Motor neuron (in vitro differentiated cells): Measurements from ENCODE around the gene FLT4. TPM values are rescaled to one million over a fixed set of nuclear protein-coding genes. Genes with fewer than 3 reads are reported as not detected.
A peak's percentile ranks its signal among the peaks of the same experiment; 100 is the strongest.
"Not testable (repeated sequence)": the region's sequence is repeated elsewhere in the genome, so short reads cannot be mapped to it uniquely, and the experiment has no call there.

Experiments
- ATAC-seq, 8 experiments: fragments of 200-7000 bp; cut with Tn5 transposase; replicated peaks in 6 of 8; 2 replicates each; pipeline ENCODE4 v1.8.0; 2021; ENCODE audit warnings: mild to moderate bottlenecking in 8 of 8, moderate library complexity in 8 of 8
- H3K27ac ChIP-seq, 2 donors: fragments of 250-450 bp; sonication (Bioruptor Pico); 2 replicates each; pipeline ENCODE4 v1.9.0; 2021; ENCODE audit warnings: antibody characterized with exemption in 2 of 2, mild to moderate bottlenecking in 2 of 2, moderate library complexity in 1 of 2
- H3K4me1 ChIP-seq, 2 donors: fragments of 250-450 bp; sonication (Bioruptor Pico); replicated peaks in 1 of 2; 2 replicates each; pipeline ENCODE4 v1.6.1; 2021; ENCODE audit warnings: antibody characterized with exemption in 2 of 2, mild to moderate bottlenecking in 2 of 2, moderate library complexity in 1 of 2
- H3K4me3 ChIP-seq, 5 donors: fragments of 250-450 bp; sonication (Bioruptor Pico); 2 replicates each; pipeline ENCODE4 v1.9.0; 2021; ENCODE audit warnings: antibody characterized with exemption in 5 of 5, mild to moderate bottlenecking in 5 of 5, moderate library complexity in 4 of 5
- WGBS, 10 experiments: fragments of 450-650 bp; shearing (Covaris generic); methylation state at CpG; one replicate each; pipeline ENCODE4 v1.0.0; 2022; 5-methylcytosine and 5-hydroxymethylcytosine counted together
- in situ Hi-C, 9 experiments: fragments of 400-800 bp; cut with MboI; loops; one replicate each; pipeline ENCODE4 v1.15.0; 2021; ENCODE audit warnings: low sequenced_read_pairs in 9 of 9, low pct_unique_long_range_greater_than_20kb in 2 of 9; ENCODE audit not compliant: unreplicated experiment in 9 of 9
- total RNA-seq, 8 experiments: library from RNA; unstranded; fragments of 300-600 nt; gene quantifications; 2 replicates each; pipeline versions ENCODE4 v1.2.3 to v1.2.4, GENCODE V29; 2022

The FLT4 gene
- total RNA-seq, 8 experiments from 2014 or later = 0.14 to 4.4 (median 1.2) TPM

DNA sequence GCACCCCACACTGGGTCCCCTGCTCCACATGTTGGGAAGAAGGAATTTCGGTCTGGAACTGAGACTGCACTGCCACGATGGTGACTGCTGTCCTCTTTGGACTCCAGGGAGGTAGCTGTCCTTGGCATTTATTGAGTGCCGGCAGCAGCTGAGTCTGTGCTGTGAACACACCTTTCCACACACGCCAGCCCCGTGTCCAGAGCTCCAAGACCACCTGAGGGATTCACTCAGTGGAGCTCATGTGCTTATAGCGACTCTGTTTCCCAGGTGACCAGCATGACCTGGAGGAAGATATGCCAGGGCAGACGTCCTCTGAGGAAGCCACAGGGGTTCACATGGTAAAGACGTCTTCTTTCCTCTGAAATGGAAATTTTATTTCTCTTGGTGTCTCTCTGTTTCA, 33.2 kb upstream of the FLT4 start:
- WGBS, 10 experiments = 0 to 80% (median 29%) methylated on average over 1 to 3 of the region's 8 CpGs; no CpG with 5 or more reads in 3 of the 10 experiments

GRCh38 chr5:180682008-180682407, 32.6 kb upstream of the FLT4 start:
- 10% methylated on average over 2 of the region's 12 CpGs; no CpG with 5 or more reads in 9 of the 10 experiments for WGBS, 10 experiments
- in situ Hi-C loops, H3K4me3 ChIP-seq, H3K27ac ChIP-seq, H3K4me1 ChIP-seq, ATAC-seq: not testable (repeated sequence)

More for the DNA sequence above, 33.2 kb upstream of the FLT4 start:
- Histone ChIP-seq H3K4me1 (no peaks in the 10 kb centered on the region), H3K27ac (no peak overlapping the region), H3K4me3 (no peak overlapping the region)
- in situ Hi-C loops = no loop called here
- no peak for ATAC-seq

GRCh38 chr5:180678319-180678718, 28.9 kb upstream of the FLT4 start:
- in situ Hi-C loops, H3K4me3 ChIP-seq, H3K27ac ChIP-seq, ATAC-seq, H3K4me1 ChIP-seq: not testable (repeated sequence)
- WGBS, 10 experiments = 73 to 95% (median 87%) methylated on average over 1 to 10 of the region's 10 CpGs; no CpG with 5 or more reads in 4 of the 10 experiments

DNA sequence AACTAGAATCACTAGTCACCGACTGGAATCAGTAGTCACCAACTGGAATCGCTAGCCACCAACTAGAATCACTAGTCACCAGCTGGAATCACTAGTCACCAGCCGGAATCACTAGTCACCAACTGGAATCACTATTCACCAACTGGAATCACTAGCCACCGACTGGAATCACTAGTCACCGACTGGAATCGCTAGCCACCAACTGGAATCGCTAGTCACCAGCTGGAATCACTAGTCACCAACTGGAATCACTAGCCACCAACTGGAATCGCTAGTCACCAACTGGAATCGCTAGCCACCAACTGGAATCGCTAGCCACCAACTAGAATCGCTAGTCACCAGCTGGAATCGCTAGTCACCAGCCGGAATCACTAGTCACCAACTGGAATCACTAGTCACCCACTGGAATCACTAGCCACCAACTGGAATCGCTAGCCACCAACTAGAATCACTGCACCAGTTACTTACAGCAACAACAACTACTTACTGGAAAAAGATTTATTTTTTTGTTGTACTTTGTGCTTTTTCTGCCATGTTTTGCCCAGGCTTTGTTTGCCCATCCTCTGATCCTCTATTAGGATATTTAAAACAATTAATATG, 25.7 kb upstream of the FLT4 start:
- Histone ChIP-seq H3K4me3 (no peak overlapping the region), H3K27ac (no peak overlapping the region), H3K4me1 (no peaks in the 10 kb centered on the region)
- in situ Hi-C loops = no loop called here
- ATAC-seq = no peak
- 53 to 100% (median 81%) methylated on average over 1 to 7 of the region's 14 CpGs; no CpG with 5 or more reads in 2 of the 10 experiments for WGBS, 10 experiments

DNA sequence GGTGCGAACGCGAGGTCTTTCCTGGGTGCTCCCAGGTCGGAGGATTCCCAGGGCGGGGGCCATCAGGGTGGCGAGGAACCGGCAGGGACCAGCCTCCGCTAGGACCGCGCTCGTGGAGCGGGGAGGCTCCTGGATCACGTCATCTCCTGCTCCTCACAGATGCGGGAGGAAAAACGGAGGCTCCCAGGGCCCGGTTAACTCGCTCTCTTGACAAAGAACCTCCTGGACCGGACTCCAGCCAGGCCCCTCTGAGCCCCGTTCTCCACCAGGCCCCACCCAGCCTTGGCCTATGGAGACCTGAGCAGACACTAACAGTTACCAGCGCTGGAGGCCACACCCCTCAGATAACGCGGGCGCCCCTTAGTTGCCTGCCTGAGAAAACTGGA, 24.7 kb upstream of the FLT4 start:
- in situ Hi-C loops, H3K4me1 ChIP-seq, H3K27ac ChIP-seq: not testable (repeated sequence)
- H3K4me3 ChIP-seq = peak overlapping the region; percentile 34 to 40 (median 34)
- peak in 7 of 8 experiments; percentile 29 to 88 (median 86) for ATAC-seq
- no CpG with 5 or more reads among the region's 23 CpGs for WGBS, 10 experiments

DNA sequence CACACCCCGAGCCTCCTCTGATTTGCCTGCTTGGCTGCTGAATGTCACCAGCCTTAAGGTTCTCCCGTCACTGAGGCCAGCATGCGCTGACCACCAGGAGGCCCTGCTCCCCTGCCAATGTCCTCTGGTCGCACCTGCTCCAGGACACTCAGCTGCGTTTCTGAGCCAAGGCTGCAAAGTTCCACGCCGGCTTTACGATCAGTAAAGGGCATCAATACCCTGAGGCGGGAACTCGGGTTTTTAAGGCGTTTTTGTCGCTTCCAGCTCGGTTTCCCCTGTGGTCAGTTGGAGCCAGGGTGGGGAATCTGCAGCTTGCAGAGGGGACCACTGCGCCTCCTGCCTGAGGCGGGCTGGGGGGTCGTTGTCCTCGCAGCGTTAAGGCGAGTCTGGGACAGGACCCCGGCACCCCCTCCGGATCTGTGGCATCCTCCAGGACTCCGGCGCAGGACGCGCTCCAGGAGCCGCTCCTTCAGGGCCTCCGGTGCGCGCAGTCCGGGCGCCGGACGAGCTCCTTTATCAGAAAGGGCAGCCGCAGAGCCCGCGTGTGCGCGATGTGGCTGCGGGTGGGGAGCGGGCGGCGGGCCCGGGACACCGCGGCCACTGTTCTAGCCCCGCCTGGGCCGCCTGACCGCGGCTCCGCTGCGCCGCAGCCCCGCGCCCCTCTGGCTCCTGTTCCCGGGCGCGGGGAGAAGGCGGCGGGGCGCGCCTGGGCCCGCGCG, 24.1 kb upstream of the FLT4 start:
- in situ Hi-C loops = no loop called here
- H3K4me3 ChIP-seq = peak overlapping the region; percentile 34 to 40 (median 34)
- 0 to 47% (median 9%) methylated on average over 1 to 31 of the region's 64 CpGs; no CpG with 5 or more reads in 5 of the 10 experiments for WGBS, 10 experiments

DNA sequence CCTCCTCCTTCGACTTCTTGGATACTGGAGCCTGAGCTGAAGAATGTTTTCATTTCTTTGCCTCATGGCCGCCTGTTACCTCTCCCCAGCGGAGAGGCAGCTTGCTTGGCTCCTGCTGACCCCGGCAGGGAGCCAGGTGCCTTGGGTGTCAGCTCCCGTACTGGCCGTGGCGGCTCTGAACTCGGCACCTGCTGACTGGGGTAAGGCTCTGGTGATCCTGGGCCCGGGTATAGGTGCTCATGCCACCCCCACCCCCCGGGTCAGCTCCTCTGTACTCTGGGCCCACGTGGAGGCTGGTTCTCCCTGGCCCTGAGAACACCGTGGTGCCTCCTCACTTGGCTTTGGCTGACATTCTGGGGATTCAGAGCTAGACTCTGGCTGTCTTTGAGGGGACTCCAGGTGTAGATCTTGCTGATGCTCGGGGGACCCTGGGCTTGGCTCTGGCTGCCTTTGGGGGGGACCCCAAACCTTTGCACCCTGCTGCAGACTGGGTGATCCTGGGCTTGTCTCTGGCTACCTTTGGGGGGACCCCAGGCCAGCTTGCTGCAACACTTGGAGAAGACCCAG, 22.6 kb upstream of the FLT4 start:
- H3K4me1 ChIP-seq, H3K27ac ChIP-seq, H3K4me3 ChIP-seq, ATAC-seq, in situ Hi-C loops: not testable (repeated sequence)
- 60 to 100% (median 92%) methylated on average over 1 of the region's 13 CpGs; no CpG with 5 or more reads in 7 of the 10 experiments for WGBS, 10 experiments

More for the DNA sequence above, 24.1 kb upstream of the FLT4 start:
- Histone ChIP-seq H3K4me1 (no peaks in the 10 kb centered on the region), H3K27ac (no peak overlapping the region)
- ATAC-seq = peak in 6 of 8 experiments; percentile 40 to 78 (median 74)

DNA sequence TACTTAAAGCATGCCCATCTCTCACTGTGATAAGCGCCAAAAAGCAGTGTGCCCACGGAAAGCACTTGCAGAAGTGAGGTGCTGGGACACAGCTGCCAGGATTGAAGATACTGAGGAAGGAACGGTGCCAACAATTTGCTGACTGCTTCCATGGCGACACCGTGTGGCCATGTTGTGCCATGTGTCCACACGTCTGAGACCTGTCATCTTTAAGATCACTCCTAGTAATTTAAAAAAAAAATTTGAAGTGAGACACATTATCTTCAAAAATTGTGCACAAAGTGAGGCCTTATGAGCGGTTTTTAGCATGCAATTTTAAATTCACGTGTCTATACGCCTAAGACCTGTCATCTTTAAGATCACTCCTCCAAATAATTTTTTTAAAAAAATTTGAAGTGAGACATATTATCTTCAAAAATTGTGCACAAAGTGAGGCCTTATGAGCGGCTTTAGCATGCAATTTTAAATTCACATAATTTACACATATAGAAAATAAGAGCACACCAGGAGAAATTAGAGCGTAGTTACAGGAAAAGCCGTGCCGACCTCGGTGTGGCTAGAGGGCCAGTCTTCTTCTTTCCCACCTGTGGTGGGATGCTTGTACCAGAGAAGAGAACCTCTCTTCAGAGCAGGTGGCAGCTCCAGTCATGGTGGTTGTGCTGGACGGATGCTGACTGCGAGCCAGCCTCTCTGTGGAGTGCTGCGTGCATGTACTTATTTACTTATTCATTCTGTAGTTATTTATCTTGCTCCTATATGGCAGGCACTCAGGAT, 21.4 kb upstream of the FLT4 start:
- peak in 5 of 8 experiments; percentile 35 to 69 (median 51) for ATAC-seq
- 0 to 56% (median 15%) methylated on average over 3 to 10 of the region's 17 CpGs; no CpG with 5 or more reads in 1 of the 10 experiments for WGBS, 10 experiments
- no peaks in the 10 kb centered on the region for H3K4me1 ChIP-seq
- H3K4me3 ChIP-seq = no peak overlapping the region
- in situ Hi-C loops = no loop called here
- H3K27ac ChIP-seq = no peak overlapping the region

DNA sequence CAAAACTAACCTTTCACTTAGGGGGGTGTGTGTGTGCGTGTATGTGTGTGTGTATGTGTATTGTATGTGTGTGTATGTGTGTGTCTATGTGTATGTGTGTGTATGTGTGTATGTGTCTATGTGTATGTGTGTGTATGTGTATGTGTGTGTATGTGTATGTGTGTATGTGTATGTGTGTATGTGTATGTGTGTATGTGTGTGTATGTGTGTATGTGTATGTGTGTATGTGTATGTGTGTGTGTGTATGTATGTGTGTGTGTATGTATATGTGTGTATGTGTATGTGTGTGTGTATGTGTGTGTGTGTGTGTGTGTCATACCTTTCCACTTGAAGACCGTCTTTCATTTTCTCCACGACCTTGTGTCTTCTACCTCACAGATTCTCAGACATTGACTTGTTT, 20.8 kb upstream of the FLT4 start:
- in situ Hi-C loops = no loop called here
- ATAC-seq = no peak
- Histone ChIP-seq H3K27ac (no peak overlapping the region), H3K4me3 (no peak overlapping the region), H3K4me1 (no peaks in the 10 kb centered on the region)
- 100% methylated on average over 1 of the region's 3 CpGs; no CpG with 5 or more reads in 8 of the 10 experiments for WGBS, 10 experiments

DNA sequence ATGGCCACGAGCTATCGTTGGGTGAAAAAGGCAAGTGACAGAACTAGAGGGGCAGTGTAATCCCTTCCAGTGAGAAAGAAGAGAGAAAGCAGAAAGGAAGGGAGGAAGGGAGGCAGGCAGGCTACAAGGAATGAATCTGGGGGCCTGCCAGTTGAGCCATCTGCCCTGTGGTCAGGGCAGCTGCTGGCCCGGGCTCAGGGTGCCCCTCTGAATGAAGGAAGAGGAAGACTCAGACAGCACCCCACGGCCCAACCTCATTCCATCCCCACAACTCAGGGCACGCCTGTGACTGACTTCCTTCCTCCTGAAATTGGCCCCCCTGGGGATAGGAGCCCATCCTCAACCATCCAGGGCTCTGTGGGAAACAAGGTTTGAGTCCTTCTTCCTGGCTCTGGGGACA, 20.3 kb upstream of the FLT4 start:
- ATAC-seq = no peak
- no peaks in the 10 kb centered on the region for H3K4me1 ChIP-seq
- no peak overlapping the region for H3K4me3 ChIP-seq
- 6 to 100% (median 49%) methylated on average over 1 to 5 of the region's 5 CpGs; no CpG with 5 or more reads in 2 of the 10 experiments for WGBS, 10 experiments
- H3K27ac ChIP-seq = no peak overlapping the region
- in situ Hi-C loops = no loop called here

GRCh38 chr5:180668835-180669596, 19.6 kb upstream of the FLT4 start:
- ATAC-seq = no peak
- in situ Hi-C loops = no loop called here
- 33 to 93% (median 80%) methylated on average over 1 to 9 of the region's 17 CpGs; no CpG with 5 or more reads in 3 of the 10 experiments for WGBS, 10 experiments
- Histone ChIP-seq H3K4me3 (no peak overlapping the region), H3K27ac (no peak overlapping the region), H3K4me1 (no peaks in the 10 kb centered on the region)

- ATAC-seq = peak in 2 of 8 experiments; percentile 52 to 89
- in situ Hi-C loops = no loop called here
Observed at GRCh38 chr5:180666812-180667211, 17.4 kb upstream of the FLT4 start.

More at GRCh38 chr5:180666812-180667211, 17.4 kb upstream of the FLT4 start:
- Histone ChIP-seq H3K4me3 (no peak overlapping the region), H3K4me1 (no peaks in the 10 kb centered on the region), H3K27ac (no peak overlapping the region)
- 0 to 90% (median 80%) methylated on average over 1 to 8 of the region's 10 CpGs; no CpG with 5 or more reads in 1 of the 10 experiments for WGBS, 10 experiments
